ENCODE results near the gene DLL4.

DLL4 gene

GRCh38 chr15:40914486-40914885 is 14.7 kb upstream of the DLL4 start:
- Mint-ChIP-seq H3K27ac (no peak overlapping the region), H3K4me1 (ENCODE audit: low read depth) (no peaks in the 10 kb centered on the region)
- no peak for DNase-seq

DNA sequence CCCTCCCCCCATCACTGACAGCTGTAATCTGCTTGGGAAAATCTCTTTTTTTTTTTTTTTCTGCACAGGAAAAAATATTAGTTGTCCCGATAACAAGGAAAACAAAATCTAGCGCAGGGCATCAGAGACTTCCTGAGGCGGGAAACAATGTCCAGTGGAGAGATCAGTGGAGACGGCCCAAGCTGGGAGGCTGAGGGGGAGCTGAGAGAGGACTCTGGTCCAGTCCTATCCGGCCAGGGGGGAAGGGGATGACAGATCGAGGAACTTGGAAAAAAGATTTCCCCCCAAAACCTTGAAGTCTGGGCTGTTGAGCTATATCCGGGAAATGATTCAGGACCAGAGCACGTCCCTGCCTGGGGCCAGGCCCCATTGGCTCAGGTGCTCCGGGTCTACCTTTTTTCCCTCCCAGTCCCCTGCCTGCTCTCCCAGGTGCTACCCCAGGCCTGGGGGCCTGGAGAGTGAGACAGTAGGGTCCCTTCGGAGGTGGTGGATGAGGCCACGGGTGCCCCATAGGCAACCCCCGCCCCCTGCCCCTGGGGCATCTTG is 14.0 kb upstream of the DLL4 start:
- Mint-ChIP-seq H3K4me1 (ENCODE audit: low read depth) (no peaks in the 10 kb centered on the region), H3K27me3 (no peaks in the 10 kb centered on the region), H3K36me3 (ENCODE audit: low read depth) (no peaks in the 10 kb centered on the region), H3K9me3 (no peaks in the 10 kb centered on the region), H3K27ac (no peak overlapping the region), H3K4me3 (no peak overlapping the region)
- DNase-seq, result no peak

More at GRCh38 chr15:40914486-40914885, 14.7 kb upstream of the DLL4 start:
- H3K9me3 Mint-ChIP-seq, result no peaks in the 10 kb centered on the region
- H3K27me3 Mint-ChIP-seq, result no peaks in the 10 kb centered on the region
- no peak overlapping the region for H3K4me3 Mint-ChIP-seq
- H3K36me3 Mint-ChIP-seq (ENCODE audit: low read depth), result no peaks in the 10 kb centered on the region

- Mint-ChIP-seq H3K4me1 (ENCODE audit: low read depth) (no peaks in the 10 kb centered on the region), H3K36me3 (ENCODE audit: low read depth) (no peaks in the 10 kb centered on the region), H3K27ac (no peak overlapping the region), H3K4me3 (no peak overlapping the region), H3K27me3 (no peaks in the 10 kb centered on the region), H3K9me3 (no peaks in the 10 kb centered on the region)
- DNase-seq, result no peak
Observed at GRCh38 chr15:40915679-40916078, 13.5 kb upstream of the DLL4 start.

DNA sequence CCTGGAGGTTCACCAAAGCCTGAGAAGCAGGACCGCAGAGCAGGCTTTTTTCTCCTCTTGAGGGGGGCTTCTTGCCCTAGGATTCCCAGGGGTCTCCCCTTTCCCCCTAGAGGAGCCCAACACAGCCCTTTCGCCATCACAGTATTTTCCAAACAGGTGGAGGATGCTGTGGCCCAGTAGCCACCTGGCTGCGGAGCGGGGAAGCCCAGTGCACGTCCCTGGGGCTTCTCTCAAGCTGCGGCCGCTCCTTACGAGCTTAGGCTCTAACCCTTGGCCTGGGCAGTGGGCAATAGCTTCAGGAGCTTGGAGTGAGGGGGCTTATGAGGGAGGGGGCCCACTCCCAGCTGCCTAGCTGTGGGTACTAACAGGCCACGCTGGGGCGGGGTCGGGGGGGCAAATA is 11.6 kb upstream of the DLL4 start:
- Mint-ChIP-seq H3K27ac (no peak overlapping the region), H3K27me3 (no peaks in the 10 kb centered on the region), H3K36me3 (ENCODE audit: low read depth) (no peaks in the 10 kb centered on the region), H3K4me3 (no peak overlapping the region), H3K9me3 (no peaks in the 10 kb centered on the region), H3K4me1 (ENCODE audit: low read depth) (no peaks in the 10 kb centered on the region)
- DNase-seq, result no peak

DNA sequence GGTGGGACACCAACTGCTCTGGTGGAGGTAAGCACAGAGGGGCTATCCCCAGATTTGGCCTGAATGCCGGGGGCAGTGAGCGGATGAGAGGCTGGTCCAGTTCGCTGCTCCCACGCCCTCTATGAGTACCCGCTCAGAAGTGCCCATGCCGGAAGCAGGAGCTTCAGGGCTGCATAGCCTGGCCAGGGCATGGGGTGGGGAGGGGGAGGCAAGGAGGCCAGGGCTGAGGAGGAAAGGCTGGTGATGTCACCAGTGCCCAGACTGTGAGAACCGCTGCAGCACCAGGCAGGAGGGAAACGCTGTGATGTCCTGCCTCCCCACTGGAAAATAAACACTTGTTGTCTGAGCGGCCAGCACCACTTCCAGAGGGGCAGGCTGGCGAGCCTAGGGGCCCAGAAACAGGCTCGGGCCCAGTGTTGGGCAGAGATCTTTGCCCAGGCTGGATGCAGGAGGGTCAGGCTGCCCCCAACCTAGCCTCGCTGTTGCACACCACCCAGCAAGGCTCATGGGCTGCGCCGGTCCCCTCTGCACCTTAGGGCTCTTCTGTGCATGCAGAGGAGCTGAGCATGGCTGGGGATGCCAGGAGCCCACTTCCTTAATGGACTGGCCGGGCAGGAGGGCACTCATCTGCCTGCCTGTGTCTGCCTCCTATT is 10.9 kb upstream of the DLL4 start:
- Mint-ChIP-seq H3K27me3 (no peaks in the 10 kb centered on the region), H3K9me3 (no peaks in the 10 kb centered on the region), H3K36me3 (ENCODE audit: low read depth) (no peaks in the 10 kb centered on the region), H3K4me1 (ENCODE audit: low read depth) (no peaks in the 10 kb centered on the region), H3K27ac (no peak overlapping the region), H3K4me3 (no peak overlapping the region)
- DNase-seq, result no peak

GRCh38 chr15:40918799-40919392 is 10.2 kb upstream of the DLL4 start:
- Mint-ChIP-seq H3K36me3 (ENCODE audit: low read depth) (no peaks in the 10 kb centered on the region), H3K4me1 (ENCODE audit: low read depth) (no peaks in the 10 kb centered on the region), H3K27me3 (no peaks in the 10 kb centered on the region), H3K27ac (no peak overlapping the region), H3K4me3 (no peak overlapping the region), H3K9me3 (no peaks in the 10 kb centered on the region)
- no peak for DNase-seq

DNA sequence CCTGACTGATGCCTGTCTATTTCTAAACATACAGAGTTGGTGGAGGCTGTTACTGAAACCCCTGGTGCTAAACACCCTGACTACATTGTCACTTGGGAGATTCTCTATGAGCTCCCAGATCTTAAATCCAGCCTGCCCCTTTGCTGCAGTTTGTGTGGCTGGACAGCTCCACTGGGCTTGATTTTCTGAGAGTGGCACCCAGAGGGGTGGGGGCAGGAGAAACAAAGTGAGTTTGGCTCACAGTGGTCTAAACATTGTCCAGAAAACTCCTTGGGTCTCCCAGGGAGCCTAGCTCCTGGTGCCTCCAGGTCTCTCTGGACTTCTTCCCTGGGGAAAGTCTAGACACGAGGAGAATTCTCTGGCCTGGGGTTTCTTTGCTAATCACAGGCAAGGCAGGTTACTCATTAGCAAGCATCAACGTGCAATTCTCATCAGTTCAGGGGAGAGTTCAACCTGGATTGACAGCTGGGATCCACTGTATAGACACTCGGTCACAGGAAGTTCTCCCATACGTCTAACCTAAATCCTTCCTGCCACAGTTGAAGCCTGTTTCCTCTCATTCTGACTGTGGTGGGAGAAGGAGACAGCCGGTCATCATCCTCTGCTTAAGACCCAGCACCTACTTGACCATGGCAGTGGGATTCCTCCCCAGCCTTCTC is 7.1 kb upstream of the DLL4 start:
- no peak overlapping the region for H3K4me3 Mint-ChIP-seq
- H3K27ac Mint-ChIP-seq, result no peak overlapping the region
- no peaks in the 10 kb centered on the region for H3K9me3 Mint-ChIP-seq
- no peak for DNase-seq
- peaks cover 29% of the 10 kb centered on the region for H3K27me3 Mint-ChIP-seq
- H3K4me1 Mint-ChIP-seq (ENCODE audit: low read depth), result peaks cover 11% of the 10 kb centered on the region
- H3K36me3 Mint-ChIP-seq (ENCODE audit: low read depth), result no peaks in the 10 kb centered on the region

GRCh38 chr15:40922608-40923005 is 6.5 kb upstream of the DLL4 start:
- Mint-ChIP-seq H3K27me3 (peaks cover 33% of the 10 kb centered on the region), H3K36me3 (ENCODE audit: low read depth) (no peaks in the 10 kb centered on the region), H3K9me3 (no peaks in the 10 kb centered on the region), H3K27ac (no peak overlapping the region), H3K4me3 (no peak overlapping the region), H3K4me1 (ENCODE audit: low read depth) (peaks cover 14% of the 10 kb centered on the region)
- no peak for DNase-seq

DNA sequence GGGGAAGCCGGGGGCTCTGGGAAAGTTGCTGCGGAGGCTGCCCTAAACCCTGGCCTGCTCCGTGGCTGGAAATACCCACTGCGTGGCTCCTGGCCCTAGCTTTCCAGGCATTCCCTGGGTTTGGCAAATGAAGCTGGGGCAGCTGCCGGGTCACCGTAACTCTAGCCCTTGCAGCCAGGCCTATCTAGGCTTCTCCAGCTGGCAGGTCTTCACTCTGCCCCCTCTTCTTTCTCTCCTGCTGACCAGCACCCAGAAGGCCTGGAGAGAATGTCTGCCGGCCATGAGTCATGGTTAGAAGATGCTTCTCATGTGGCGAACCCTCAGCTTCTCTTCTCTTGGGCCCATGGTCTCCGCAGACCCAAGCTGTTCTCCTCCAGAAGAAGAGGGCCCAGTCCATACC is 5.6 kb upstream of the DLL4 start:
- Mint-ChIP-seq H3K36me3 (ENCODE audit: low read depth) (no peaks in the 10 kb centered on the region), H3K27me3 (peaks cover 39% of the 10 kb centered on the region)

DNA sequence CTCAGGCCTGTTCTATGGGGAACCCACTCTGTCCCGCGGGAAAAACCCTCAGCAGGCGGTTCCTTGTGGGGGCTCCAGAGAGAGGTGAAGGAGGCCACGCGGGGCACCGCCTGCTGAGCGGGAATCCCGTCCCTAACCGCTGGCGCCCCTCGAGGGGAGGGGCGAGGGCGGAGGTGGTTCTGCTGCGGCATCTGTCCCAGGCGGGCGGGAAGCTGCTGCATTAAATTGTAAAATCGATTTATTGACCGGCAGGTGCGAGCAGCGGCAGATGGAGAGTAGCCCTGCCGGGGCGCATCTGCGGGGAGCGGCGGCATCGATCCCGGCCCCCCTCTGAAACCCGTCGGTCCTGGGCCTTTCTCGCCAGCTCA is 3.7 kb upstream of the DLL4 start:
- Mint-ChIP-seq H3K27ac (no peak overlapping the region), H3K36me3 (ENCODE audit: low read depth) (no peaks in the 10 kb centered on the region), H3K9me3 (no peaks in the 10 kb centered on the region), H3K4me3 (no peak overlapping the region), H3K4me1 (ENCODE audit: low read depth) (peaks cover 33% of the 10 kb centered on the region), H3K27me3 (peaks cover 59% of the 10 kb centered on the region)
- DNase-seq, result no peak

More for the DNA sequence above, 5.6 kb upstream of the DLL4 start:
- no peaks in the 10 kb centered on the region for H3K9me3 Mint-ChIP-seq
- DNase-seq, result no peak
- no peak overlapping the region for H3K4me3 Mint-ChIP-seq
- no peak overlapping the region for H3K27ac Mint-ChIP-seq
- H3K4me1 Mint-ChIP-seq (ENCODE audit: low read depth), result peaks cover 17% of the 10 kb centered on the region

DNA sequence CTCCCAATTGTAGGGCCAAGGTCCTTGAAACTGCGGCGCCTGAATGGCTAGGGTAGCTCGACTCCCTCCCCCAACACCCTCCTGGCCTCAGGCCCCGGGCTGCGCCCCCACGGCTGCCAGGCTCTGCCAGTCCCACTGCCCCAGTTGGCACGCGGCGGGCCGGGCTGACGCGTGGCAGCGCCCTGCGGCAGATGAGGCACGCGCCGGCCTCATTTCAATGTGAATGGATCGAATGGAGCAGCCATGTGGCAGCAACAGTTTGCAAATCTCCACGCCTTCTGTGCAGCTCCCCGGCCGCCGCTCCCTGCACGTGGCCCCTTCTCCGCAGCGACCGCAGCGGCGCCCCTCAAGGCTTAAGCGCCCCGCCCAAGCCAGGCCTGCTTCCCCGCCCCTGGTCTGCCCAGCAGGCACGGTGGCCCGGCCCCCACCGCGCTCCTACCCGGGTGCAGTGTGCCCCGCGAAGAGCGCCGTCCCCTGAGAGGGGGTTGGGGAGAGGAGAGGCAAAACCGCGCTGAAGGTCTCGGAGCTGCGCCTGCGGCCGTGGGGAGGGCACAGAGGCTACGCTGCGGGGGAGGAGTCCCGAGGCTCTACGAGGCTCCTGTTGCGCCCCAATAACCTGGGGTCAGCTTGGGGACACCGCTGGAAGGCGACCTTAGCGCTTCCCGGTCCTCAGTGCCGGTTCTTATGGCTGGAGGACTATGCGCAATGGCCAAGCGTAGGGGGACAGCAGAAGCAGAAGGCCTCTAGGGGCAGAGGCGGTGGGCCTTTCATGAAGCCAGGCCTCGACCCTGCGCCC is 3.1 kb upstream of the DLL4 start:
- peaks cover 39% of the 10 kb centered on the region for H3K4me1 Mint-ChIP-seq (ENCODE audit: low read depth)
- peak overlapping the region; percentile 23 for H3K4me3 Mint-ChIP-seq
- no peaks in the 10 kb centered on the region for H3K9me3 Mint-ChIP-seq
- peak; percentile 60 for DNase-seq
- no peaks in the 10 kb centered on the region for H3K36me3 Mint-ChIP-seq (ENCODE audit: low read depth)
- peaks cover 64% of the 10 kb centered on the region for H3K27me3 Mint-ChIP-seq
- H3K27ac Mint-ChIP-seq, result no peak overlapping the region

DNA sequence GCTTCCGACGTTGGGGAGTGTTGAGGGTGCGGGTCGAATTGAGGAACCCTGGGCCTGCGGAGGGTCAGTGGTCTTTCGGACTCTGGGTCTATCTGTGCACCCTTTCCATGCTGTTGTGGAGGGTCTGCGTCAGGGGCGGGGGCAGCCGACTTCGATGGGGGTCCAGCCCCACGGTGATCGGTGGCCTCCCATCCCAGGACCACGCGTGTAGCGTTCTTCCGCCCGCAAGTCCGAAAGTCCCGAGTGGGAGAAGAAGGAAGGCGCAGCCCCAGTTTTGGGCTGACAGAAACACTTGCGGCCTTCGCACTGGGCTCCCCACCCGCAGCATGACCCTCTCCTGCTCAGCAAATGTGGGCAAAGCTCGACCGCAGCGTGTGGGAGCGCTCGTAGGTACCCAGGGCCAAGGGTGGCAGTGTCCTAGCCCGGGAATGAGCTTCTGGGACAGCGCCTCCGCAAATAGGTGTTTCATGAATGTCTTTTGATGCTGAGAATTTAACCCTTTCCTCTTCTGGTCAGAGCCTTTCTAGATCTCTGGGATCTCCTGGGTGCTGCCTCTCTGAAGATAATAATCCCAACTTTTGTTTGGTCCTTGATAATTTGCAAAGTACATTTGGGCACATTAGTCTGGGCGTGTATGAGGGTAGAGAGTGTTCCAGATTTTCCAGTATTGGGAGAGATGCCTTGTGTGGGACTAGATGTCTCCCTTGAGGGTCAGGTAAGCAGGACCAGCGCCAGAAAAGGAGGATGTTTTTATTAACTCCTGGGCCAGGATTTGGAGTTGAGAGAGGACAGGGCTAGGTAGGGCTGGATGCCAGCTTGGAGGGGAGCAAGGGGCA is 2.3 kb upstream of the DLL4 start:
- Mint-ChIP-seq H3K9me3 (no peaks in the 10 kb centered on the region), H3K27ac (no peak overlapping the region), H3K36me3 (ENCODE audit: low read depth) (no peaks in the 10 kb centered on the region), H3K4me1 (ENCODE audit: low read depth) (peaks cover 43% of the 10 kb centered on the region), H3K4me3 (peak overlapping the region; percentile 23), H3K27me3 (peaks cover 73% of the 10 kb centered on the region)
- DNase-seq, result no peak

DNA sequence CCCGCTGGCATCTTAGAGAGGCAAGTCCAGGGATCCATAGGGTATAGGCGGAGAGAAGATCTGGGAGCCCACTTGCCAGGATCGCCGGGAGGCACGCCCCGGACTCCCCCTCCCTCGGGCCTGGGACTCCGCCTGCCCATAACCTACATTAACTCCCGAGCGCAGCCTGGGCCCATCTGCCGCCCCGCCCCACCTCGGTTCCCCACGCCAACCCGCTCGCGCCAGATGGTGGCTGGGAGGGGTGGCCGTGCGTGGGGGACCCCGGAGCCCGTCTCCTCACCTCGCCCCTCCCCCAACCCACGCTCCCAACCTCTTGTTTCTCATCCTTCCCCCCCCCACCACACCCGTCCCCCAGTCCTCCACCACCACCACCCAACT is 1.7 kb upstream of the DLL4 start:
- Mint-ChIP-seq H3K27me3 (peaks cover 79% of the 10 kb centered on the region), H3K36me3 (ENCODE audit: low read depth) (no peaks in the 10 kb centered on the region), H3K27ac (no peak overlapping the region), H3K4me1 (ENCODE audit: low read depth) (peaks cover 46% of the 10 kb centered on the region), H3K9me3 (no peaks in the 10 kb centered on the region), H3K4me3 (peak overlapping the region; percentile 11)
- no peak for DNase-seq

All from activated T-cell treated with anti-CD3 and anti-CD28 coated beads, Interleukin-2, amount 50 U/mL, for 24 hours (primary cell).